Occipital lobe (tissue), 2 donors: ENCODE measurements around the gene UPK3BL1. TPM values are rescaled to one million over a fixed set of nuclear protein-coding genes. Genes with fewer than 3 reads are reported as not detected.
"Not testable (repeated sequence)": the region's sequence is repeated elsewhere in the genome, so short reads cannot be mapped to it uniquely, and the experiment has no call there.

Source experiments
- DNase-seq: peaks from one replicate; lab custom pipeline; 2025; lab: John Stamatoyannopoulos, UW
- total RNA-seq: library from RNA; depleted of rRNA; stranded (reverse); fragments of >200 nt; gene quantifications from one replicate; pipeline ENCODE4 v1.2.3, GENCODE V29; 2014

The UPK3BL1 gene, protein sequence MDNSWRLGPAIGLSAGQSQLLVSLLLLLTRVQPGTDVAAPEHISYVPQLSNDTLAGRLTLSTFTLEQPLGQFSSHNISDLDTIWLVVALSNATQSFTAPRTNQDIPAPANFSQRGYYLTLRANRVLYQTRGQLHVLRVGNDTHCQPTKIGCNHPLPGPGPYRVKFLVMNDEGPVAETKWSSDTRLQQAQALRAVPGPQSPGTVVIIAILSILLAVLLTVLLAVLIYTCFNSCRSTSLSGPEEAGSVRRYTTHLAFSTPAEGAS
- total RNA-seq, result 45.4 TPM

GRCh38 chr7:102642691-102643090, at the start of gene UPK3BL1:
TSS of gene UPK3BL1 (minus strand) at chr7:102642791. CDS start at chr7:102642741, 50 bp downstream.
- not testable (repeated sequence) for DNase-seq

DNA sequence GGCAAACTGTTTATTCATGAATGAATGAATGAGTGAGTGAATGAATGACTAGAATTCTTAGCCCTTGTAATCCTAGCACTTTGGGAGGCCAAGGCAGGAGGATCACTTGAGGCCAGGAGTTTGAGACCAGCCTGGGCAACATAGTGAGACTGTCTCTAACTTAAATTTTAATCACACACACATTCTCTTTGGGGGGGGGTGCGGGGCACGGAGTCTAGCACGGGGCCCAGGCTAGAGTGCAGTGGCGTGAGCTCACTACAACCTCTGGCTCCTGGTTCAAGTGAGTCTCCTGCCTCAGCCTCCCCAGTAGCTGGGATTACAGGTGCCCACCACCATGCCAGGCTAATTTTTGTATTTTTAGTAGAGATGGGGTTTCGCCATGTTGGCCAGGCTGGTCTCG, 48.0 kb upstream of the UPK3BL1 start:
- not testable (repeated sequence) for DNase-seq

DNA sequence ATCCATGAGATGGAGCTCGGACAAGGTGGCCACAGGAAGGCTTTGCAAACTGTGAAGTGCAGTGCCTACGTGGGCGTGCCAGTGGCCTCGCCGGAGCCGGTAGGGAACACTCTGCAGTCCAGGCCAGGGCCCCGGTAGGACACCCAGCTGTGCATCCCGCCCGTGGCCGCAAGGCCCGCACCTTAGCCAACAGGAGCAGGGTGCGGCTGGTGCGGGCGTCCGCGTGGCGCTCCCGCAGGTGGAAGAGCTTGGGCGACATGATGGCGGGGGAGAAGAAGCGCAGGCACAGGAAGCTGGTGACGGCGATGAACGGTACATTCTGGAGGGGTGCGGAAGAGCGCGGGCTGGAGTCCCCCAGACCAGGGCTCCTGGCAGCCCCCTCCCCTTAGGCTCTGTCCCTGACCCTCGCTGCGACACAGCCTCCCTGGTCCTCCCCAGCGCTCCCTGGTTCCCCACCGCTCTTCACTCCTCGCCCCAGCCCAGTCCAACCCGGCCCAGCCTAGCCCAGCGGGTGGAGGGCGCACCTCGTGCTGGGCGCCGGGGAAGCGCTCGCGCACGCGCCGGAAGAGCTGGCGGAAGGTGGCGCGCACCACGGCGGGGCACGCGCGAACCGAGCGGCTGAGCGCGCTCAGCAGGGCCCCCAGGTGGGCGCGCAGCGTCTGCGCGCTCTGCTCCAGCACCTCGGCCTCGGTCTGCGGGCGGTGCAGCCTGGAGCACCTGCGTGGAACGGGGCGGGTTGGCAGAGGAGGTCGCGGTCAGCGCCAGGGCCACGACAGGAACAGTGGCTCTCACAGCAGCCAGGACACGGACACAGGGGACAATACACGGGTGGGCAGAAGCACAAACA, 47.1 kb upstream of the UPK3BL1 start:
- not testable (repeated sequence) for DNase-seq

DNA sequence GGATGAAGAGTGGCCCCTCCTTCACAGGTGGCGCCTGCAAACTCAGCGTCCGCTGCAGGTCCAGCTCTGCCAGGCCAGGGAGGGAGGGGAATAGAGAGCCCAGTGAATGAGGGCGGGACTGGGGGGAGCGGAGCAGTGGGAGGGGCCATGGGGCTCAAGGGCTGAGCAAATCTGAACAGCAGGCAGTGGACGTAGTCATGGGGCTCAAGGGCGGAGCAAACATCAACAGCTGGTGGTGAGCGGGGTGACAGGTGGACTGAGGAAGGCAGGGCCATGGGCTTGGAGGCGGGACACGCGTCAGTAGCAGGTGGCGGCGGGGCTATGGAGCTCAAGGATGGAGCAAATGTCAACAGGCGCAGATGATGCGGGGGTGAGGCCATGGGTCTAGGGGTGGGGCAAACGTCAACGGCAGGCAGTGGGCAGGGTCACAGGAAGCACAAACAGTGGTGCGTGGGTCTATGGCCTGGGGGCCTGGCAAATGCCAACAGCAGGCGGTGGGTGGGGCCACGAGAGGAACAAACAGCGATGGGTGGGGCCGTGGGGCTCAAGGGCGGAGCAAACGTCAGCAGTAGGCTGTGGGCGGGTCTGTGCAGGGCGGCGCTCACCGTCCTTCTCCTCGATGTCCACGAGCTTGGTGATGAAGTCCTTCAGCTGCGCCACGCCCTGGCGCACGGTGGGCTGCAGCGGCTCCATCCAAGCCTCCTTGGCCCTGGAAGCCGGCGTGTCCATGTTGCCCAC, 45.9 kb upstream of the UPK3BL1 start:
- not testable (repeated sequence) for DNase-seq

DNA sequence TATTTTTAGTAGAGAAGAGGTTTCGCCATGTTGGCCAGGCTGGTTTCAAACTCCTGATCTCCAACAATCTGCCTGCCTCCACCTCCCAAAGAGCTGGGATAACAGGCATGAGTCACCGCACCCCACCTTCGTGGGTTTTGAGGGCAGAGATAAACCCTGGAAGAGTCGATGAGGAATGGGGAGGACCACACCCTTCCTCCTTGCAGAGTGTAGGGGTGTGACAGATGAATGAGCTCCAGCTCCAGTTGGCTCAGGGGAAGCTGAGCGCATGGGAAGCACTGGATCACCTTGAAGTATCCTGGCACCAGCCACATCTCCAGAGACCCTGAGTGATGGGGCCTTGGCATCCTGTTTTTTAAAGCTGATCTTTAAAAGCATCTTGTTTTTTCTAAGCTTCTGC, 40.0 kb upstream of the UPK3BL1 start:
- not testable (repeated sequence) for DNase-seq

DNA sequence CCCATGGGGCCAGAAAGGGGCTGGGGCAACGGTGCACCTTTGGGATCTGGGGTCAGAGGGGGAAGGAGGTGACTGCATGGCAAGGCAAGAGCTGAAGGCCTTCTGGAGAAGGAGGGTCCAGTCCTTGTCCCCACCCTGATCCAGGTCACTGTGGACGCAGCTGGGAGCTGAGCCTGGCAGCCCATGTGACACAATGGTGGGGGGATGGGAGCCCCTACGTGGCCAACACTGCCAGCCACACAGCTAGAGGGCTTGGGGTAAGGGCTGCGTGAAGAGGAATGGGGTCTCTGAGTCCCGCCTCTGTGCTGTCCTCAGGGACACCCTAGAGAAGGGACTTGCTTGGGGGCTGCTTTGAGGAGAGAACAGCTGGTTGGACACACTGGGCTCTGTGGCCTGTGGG, 38.2 kb upstream of the UPK3BL1 start:
- not testable (repeated sequence) for DNase-seq

DNA sequence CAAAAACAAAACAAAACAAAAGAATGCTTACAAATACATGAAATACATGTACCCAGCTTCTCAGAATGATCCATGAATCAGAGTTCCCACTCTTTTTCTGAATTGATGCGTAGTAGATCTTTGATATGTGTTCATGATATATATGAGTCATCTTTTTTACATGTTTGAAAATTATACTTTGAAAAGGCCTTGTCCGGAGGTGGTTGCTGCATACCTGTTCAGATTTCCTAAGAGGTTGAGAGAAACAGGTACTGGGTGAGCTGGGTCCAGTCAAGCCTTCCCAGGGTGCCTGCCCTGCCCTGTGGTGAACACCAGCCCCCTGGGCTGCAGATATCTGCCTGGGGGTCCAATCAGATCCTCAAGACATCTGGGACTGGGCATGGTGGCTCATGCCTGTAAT, 33.0 kb upstream of the UPK3BL1 start:
- DNase-seq, result not testable (repeated sequence)

- not testable (repeated sequence) for DNase-seq
Observed at GRCh38 chr7:102673447-102674067, 31.0 kb upstream of the UPK3BL1 start.

DNA sequence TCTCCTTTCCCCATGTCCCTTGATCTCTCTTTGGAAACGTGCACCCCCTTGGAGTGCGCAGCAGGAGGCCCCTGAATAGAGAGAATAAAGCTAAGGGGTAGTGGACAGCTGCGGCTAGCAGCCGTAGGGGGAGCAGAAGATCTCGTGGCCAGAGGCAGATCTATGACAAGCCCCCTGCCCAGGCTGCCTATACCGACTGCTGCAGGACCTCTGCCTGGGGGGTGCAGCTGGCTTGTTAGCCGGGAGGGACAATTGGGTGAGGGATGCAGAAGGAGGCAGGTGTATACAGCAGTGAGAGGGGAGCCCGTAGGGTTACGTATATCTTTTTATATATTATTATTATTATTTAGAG, 29.3 kb upstream of the UPK3BL1 start:
- DNase-seq, result not testable (repeated sequence)

GRCh38 chr7:102671166-102671955, 28.8 kb upstream of the UPK3BL1 start, which contains the start of gene POLR2J2:
TSS of gene POLR2J2 (minus strand) at chr7:102671663. CDS start at chr7:102671601, 62 bp downstream.
- not testable (repeated sequence) for DNase-seq

DNA sequence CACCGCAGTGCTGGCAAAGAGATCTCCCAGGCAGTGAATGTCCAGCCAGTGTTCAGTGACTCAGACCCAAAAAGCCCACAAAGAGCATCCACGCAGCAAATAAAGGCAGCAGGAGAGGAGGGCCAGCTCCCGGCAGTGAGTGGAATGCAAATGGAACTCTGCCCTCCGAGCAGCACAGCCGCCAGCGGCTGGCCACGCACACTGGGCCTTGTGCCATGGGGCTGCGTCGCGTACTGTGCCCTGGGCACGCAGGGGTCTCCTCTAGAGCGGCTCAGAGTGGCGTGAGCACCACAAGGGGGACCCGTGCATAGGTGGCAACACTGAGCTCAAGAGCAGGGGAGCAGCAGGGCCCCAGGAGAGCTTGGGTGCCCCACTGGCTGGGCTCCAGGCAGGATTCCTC, 24.9 kb upstream of the UPK3BL1 start:
- DNase-seq, result not testable (repeated sequence)

- not testable (repeated sequence) for DNase-seq
Observed at GRCh38 chr7:102666850-102667249, 24.3 kb upstream of the UPK3BL1 start.

DNA sequence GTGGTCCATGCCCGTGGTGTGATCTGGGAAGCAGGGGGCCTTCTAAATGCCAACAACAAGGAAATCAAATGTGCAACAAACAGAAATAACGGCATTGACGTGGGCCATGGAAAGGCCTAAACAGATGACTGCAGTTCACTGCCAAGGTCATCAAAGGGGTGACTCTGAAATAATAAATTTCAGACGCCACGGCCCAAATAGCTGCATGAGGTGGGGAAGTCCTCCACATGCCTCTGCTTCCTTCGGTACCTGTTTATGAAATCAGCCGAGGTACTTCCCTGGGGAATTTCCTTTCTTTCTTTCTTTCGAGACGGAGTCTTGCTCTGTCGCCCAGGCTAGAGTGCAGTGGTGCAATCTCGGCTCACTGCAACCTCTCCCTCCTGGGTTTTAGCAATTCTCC, 22.2 kb upstream of the UPK3BL1 start:
- DNase-seq, result not testable (repeated sequence)

DNA sequence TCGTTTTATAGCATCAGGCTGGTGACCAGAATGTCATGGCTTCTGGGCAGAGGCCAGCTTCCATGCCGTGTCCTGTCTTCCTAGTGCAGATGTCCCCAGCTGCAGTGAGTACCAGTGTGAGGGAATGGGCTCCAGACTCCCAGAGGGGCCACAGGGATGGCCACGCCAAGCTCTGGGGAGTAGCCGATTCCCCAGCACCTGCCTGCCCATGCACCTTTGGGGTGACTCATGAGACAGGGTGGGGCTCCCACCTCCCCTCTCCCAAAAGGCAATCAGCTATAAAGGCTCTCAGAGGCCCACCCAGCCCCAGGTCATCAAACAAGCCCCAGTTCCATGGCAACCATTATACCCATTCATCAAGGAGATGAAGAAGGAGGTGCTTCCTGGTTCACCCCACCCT, 7.3 kb upstream of the UPK3BL1 start, which contains the start of gene SPDYE2B:
TSS of gene SPDYE2B (plus strand) at position 396 of the 400 bp plus-strand sequence. CDS start 2,030 bp downstream, outside the sequence.
- DNase-seq, result not testable (repeated sequence)

- DNase-seq, result not testable (repeated sequence)
Observed at GRCh38 chr7:102647813-102648212, 5.2 kb upstream of the UPK3BL1 start.

DNA sequence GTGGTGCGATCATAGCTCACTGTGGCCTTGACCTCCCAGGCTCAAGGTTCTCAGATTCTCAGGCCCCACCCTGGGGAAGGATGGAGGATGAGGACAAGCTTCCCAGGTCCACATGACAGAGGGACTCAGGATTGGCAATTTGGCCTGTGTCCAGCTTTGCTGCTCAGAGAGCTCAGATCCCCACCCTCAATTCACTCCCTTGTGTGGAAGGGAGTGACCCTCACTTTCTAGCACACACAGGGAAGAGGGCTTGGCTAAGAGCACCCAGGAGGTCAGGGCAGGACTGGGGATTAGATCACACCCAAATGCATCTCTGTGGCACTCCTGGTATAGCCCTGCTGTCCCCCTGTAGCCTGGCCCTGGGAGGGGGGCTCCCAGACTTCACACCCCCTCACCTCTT, 813 bp upstream of the UPK3BL1 start:
- DNase-seq, result not testable (repeated sequence)

DNA sequence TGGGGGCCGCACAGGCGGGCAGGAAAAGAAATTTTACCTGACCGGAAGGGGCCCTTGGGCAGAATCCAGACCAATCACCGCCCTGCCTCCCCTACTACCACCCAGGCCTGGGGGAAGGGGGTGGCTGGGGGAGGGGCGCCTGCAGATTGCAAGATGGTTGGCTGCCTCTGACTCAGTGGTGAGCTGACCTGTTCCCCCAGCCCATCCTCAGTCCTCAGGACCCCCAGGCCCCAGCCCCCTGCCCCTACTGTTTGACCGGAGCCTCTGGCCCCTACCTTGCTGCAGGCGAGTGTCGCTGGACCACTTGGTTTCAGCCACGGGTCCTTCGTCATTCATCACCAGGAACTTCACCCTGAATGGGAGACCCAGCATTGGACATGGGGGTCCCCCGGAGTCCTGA, 3.7 kb downstream of the UPK3BL1 start:
- not testable (repeated sequence) for DNase-seq

DNA sequence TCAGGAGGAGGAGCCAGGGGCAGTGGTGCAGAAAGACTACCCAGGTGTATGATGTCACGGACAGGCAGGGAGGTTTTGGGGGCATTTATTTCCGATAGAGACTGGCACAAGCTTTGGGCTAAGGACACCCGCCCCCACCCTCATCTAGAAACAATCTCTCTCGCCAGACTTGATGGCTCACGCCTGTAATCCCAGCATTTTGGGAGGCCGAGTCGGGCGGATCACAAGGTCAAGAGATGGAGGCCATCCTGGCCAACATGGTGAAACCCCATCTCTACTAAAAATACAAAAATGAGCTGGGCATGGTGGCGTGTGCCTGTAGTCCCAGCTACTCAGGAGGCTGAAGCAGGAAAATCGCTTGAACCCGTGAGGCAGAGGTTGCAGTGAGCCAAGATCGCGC, 5.6 kb downstream of the UPK3BL1 start:
- not testable (repeated sequence) for DNase-seq

GRCh38 chr7:102635354-102635753, 7.2 kb downstream of the UPK3BL1 start:
- DNase-seq, result not testable (repeated sequence)

DNA sequence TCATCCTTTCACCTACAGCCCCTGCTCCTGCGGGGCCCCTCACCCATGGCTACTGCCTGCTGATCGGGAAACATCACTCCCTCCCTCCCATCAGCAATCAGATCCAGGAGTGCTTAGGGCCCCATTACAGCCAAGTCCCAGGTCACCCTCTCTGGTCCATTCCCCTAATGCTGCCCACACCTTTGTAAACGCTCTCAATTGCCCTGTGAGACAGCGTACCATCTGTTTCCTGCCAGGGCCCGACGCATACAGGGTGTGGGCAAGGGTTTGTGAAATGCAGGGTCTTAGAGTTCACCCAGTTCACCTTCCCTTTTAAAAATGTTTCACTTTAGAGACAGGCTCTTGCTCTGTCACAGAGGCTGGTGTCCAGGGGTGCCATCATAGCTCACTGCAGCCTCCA, 8.3 kb downstream of the UPK3BL1 start:
- DNase-seq, result not testable (repeated sequence)
